Aorta (tissue), 5 donors: ENCODE data around the gene OR6C4. TPM values are rescaled to one million over a fixed set of nuclear protein-coding genes. Genes with fewer than 3 reads are reported as not detected.
"Not testable (repeated sequence)": the region's sequence is repeated elsewhere in the genome, so short reads cannot be mapped to it uniquely, and the experiment has no call there.

Experiments used
- ATAC-seq: fragments of 200-7000 bp; cut with Tn5 transposase; one replicate; pipeline ENCODE4 v1.9.1; 2022; ENCODE audit warnings: moderate library complexity; ENCODE audit not compliant: low FRiP score
- DNase-seq, 2 donors: peaks; one replicate each; pipeline ENCODE4 v3.0.0-alpha.2; 2020
- H3K27ac ChIP-seq, 2 donors: one replicate each; pipeline ENCODE4 v1.5.1; 2013; ENCODE audit warnings: low read length in 2 of 2, mild to moderate bottlenecking in 2 of 2, moderate library complexity in 2 of 2, control low read depth in 1 of 2, inconsistent platforms in 1 of 2, low read depth in 1 of 2
- H3K27me3 ChIP-seq, 2 donors: one replicate each; pipeline ENCODE4 v1.6.1; 2013; ENCODE audit warnings: control low read depth in 1 of 2, low read length in 1 of 2, mild to moderate bottlenecking in 1 of 2, moderate library complexity in 1 of 2; ENCODE audit not compliant: insufficient read depth in 2 of 2, control insufficient read depth in 1 of 2
- H3K36me3 ChIP-seq, 2 donors: one replicate each; pipeline ENCODE4 v1.6.1; 2013; ENCODE audit warnings: control low read depth in 1 of 2, low read length in 1 of 2, mild to moderate bottlenecking in 1 of 2; ENCODE audit not compliant: insufficient read depth in 2 of 2, control insufficient read depth in 1 of 2
- H3K4me1 ChIP-seq, 2 donors: one replicate each; pipeline ENCODE4 v1.6.1; 2013; ENCODE audit warnings: low read length in 2 of 2, control low read depth in 1 of 2, mild to moderate bottlenecking in 1 of 2, moderate library complexity in 1 of 2; ENCODE audit not compliant: insufficient read depth in 2 of 2, control insufficient read depth in 1 of 2
- H3K4me3 ChIP-seq, 2 donors: one replicate each; pipeline ENCODE4 v1.5.1; 2013; ENCODE audit warnings: low read length in 2 of 2, control low read depth in 1 of 2, mild to moderate bottlenecking in 1 of 2
- H3K9me3 ChIP-seq: one replicate; pipeline ENCODE4 v1.6.1; 2013; ENCODE audit warnings: mild to moderate bottlenecking, low read length; ENCODE audit not compliant: control insufficient read depth
- WGBS, 2 donors: extraction: QIAGEN DNeasy Blood & Tissue Kit; methylation state at CpG; one replicate each; pipeline ENCODE4 v1.1.7; 2013; 5-methylcytosine and 5-hydroxymethylcytosine counted together
- intact Hi-C, 2 donors: fragments of 100-400 bp; cut with DNase I; formaldehyde crosslinking; loops; one replicate each; pipeline versions ENCODE4 v1.14.2 to v1.15.0; 2022
- polyA plus RNA-seq, 2 donors: library from polyadenylated mRNA; stranded (reverse); fragments of 200-250 nt; gene quantifications; one replicate each; pipeline ENCODE4 v1.2.3, GENCODE V29; 2013
- total RNA-seq, 2 donors: library from RNA; stranded (reverse); fragmentation: NEBNext Ultra II Directional; extraction: Animal tissue kit (Norgen Biotek cat#: 25700); gene quantifications; one replicate each; pipeline ENCODE4 v1.2.1, GENCODE V29; 2021
- donor health status: healthy with polysubstance abuse.
- donor health status: Bipolar disorder and iron deficiency.
- donor health status: DM: no; HTN: no; CAD: no.
- donor health status: DM: no; HTN: no; CAD: no.
- donor health status: DM: yes; HTN: yes; CAD: no.

OR6C4 gene
- total and polyA plus RNA-seq, 4 donors, result not detected

- H3K27ac ChIP-seq, H3K4me1 ChIP-seq, DNase-seq, H3K4me3 ChIP-seq, ATAC-seq, H3K27me3 ChIP-seq, H3K36me3 ChIP-seq, H3K9me3 ChIP-seq, intact Hi-C loops: not testable (repeated sequence)
- WGBS, 2 donors, result 90 to 93% methylated on average over 1 of the region's 1 CpG
Observed at GRCh38 chr12:55570689-55571088, 21.3 kb downstream of the OR6C4 start.

- DNase-seq (no peak), ATAC-seq (no peak)
- no peak within 1 kb of the TSS for H3K27ac ChIP-seq
- H3K9me3 ChIP-seq, result peaks cover 4% of the 10 kb centered on the region
- no peak within 1 kb of the TSS for H3K4me3 ChIP-seq
- 85 to 87% methylated on average over 1 of the region's 1 CpG for WGBS, 2 donors
- no peaks in the 10 kb centered on the region for H3K4me1 ChIP-seq
- no peaks in the 10 kb centered on the region for H3K27me3 ChIP-seq
- intact Hi-C loops, result no loop called here
- no peaks in the 10 kb centered on the region for H3K36me3 ChIP-seq
Observed at GRCh38 chr12:55572168-55572567, 22.8 kb downstream of the OR6C4 start, which contains the start of gene OR2AP1. OR2AP1 (plus strand) TSS chr12:55572468; CDS start chr12:55574415, 1,947 bp downstream.

DNA sequence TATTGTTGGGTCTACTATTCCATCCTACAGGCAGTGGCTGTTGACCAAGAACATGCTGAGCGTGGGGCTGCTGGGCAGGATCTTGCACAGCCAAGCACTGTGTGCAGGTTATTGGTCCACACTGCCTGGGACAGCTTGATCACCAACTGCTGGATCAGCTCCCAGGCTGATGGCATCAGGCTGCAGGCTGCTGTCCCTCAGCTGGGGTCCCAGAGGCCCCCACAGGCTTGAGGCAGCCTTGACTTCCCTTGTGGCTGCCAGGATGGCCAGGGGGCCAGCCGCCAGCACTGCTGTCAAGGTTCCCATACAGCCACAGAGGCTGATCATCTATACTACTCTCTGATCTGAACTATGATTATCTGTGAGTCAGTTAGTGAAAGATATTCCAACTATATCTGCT lies 32.7 kb downstream of the OR6C4 start:
- WGBS, 2 donors, result 82 to 87% methylated on average over 2 of the region's 2 CpGs
- no peak for ATAC-seq
- no peaks in the 10 kb centered on the region for H3K36me3 ChIP-seq
- no peak overlapping the region for H3K4me3 ChIP-seq
- no peak for DNase-seq
- peaks cover 3% of the 10 kb centered on the region for H3K9me3 ChIP-seq
- H3K27me3 ChIP-seq, result no peaks in the 10 kb centered on the region
- intact Hi-C loops, result no loop called here
- no peaks in the 10 kb centered on the region for H3K4me1 ChIP-seq
- no peak overlapping the region for H3K27ac ChIP-seq

- H3K27me3 ChIP-seq, result no peaks in the 10 kb centered on the region
- H3K9me3 ChIP-seq, result peaks cover 2% of the 10 kb centered on the region
- intact Hi-C loops, result no loop called here
- no peaks in the 10 kb centered on the region for H3K36me3 ChIP-seq
- ATAC-seq (no peak), DNase-seq (no peak)
- H3K27ac ChIP-seq, result no peak overlapping the region
- no peak overlapping the region for H3K4me3 ChIP-seq
- WGBS, 2 donors, result 75 to 76% methylated on average over 2 of the region's 2 CpGs
- H3K4me1 ChIP-seq, result no peaks in the 10 kb centered on the region
Observed at GRCh38 chr12:55585817-55586216, 36.4 kb downstream of the OR6C4 start.

GRCh38 chr12:55590152-55590551 lies 40.8 kb downstream of the OR6C4 start:
- H3K27me3 ChIP-seq, H3K4me1 ChIP-seq, DNase-seq, ATAC-seq, H3K36me3 ChIP-seq, H3K9me3 ChIP-seq, H3K27ac ChIP-seq, intact Hi-C loops, H3K4me3 ChIP-seq: not testable (repeated sequence)
- 56 to 67% methylated on average over 12 of the region's 12 CpGs for WGBS, 2 donors

Other genes starting within 250 kb of the OR6C4 start
- not detected for gene OR6C1, start 235.3 kb upstream of the OR6C4 start, total RNA-seq
- not detected for gene OR6C1, start 235.3 kb upstream of the OR6C4 start, polyA plus RNA-seq
- not detected for gene OR6C3, start 218.9 kb upstream of the OR6C4 start, total RNA-seq
- gene OR6C3, start 218.9 kb upstream of the OR6C4 start, polyA plus RNA-seq, result not detected
- gene OR6C75, start 186.6 kb upstream of the OR6C4 start, total RNA-seq, result not detected
- gene OR6C75, start 186.6 kb upstream of the OR6C4 start, polyA plus RNA-seq, result not detected
- not detected for gene OR6C65, start 149.1 kb upstream of the OR6C4 start, total RNA-seq
- not detected for gene OR6C65, start 149.1 kb upstream of the OR6C4 start, polyA plus RNA-seq
- not detected for gene OR6C76, start 123.3 kb upstream of the OR6C4 start, total RNA-seq
- gene OR6C76, start 123.3 kb upstream of the OR6C4 start, polyA plus RNA-seq, result not detected
- not detected for gene OR6C2, start 105.5 kb upstream of the OR6C4 start, total RNA-seq
- not detected for gene OR6C2, start 105.5 kb upstream of the OR6C4 start, polyA plus RNA-seq
- not detected for gene OR6C70, start 79.5 kb upstream of the OR6C4 start, total RNA-seq
- gene OR6C70, start 79.5 kb upstream of the OR6C4 start, polyA plus RNA-seq, result not detected
- gene OR6C68, start 57.2 kb upstream of the OR6C4 start, total RNA-seq, result not detected
- gene OR6C68, start 57.2 kb upstream of the OR6C4 start, polyA plus RNA-seq, result not detected
- gene OR2AP1, start 22.9 kb downstream of the OR6C4 start, total RNA-seq, result not detected
- gene OR2AP1, start 22.9 kb downstream of the OR6C4 start, polyA plus RNA-seq, result not detected
- gene OR10P1, start 87.3 kb downstream of the OR6C4 start, total RNA-seq, result not detected
- gene OR10P1, start 87.3 kb downstream of the OR6C4 start, polyA plus RNA-seq, result not detected
- 100 to 1,000 TPM; 463 to 747 TPM for gene ITGA7, start 158.3 kb downstream of the OR6C4 start, total RNA-seq
- 100 to 1,000 TPM in 1 of 2 donors, 10 to 100 TPM in 1; 76.1 to 633 TPM for gene ITGA7, start 158.3 kb downstream of the OR6C4 start, polyA plus RNA-seq
- 100 to 1,000 TPM in 1 of 2 donors, 10 to 100 TPM in 1; 87.3 to 115 TPM for gene BLOC1S1, start 166.4 kb downstream of the OR6C4 start, total RNA-seq
- 100 to 1,000 TPM; 248 to 351 TPM for gene BLOC1S1, start 166.4 kb downstream of the OR6C4 start, polyA plus RNA-seq
- gene RDH5, start 170.8 kb downstream of the OR6C4 start, total RNA-seq, result 10 to 100 TPM; 21.9 to 51.1 TPM
- gene RDH5, start 170.8 kb downstream of the OR6C4 start, polyA plus RNA-seq, result 10 to 100 TPM; 16.7 to 49.4 TPM
- 1,000 to 10,000 TPM; 1,107 to 1,135 TPM for gene CD63, start 179.4 kb downstream of the OR6C4 start, total RNA-seq
- gene CD63, start 179.4 kb downstream of the OR6C4 start, polyA plus RNA-seq, result 1,000 to 10,000 TPM; 1,323 to 1,532 TPM
- gene GDF11, start 193.5 kb downstream of the OR6C4 start, total RNA-seq, result 1 to 10 TPM; 6.6 to 9.4 TPM
- 1 to 10 TPM; 3.0 to 4.2 TPM for gene GDF11, start 193.5 kb downstream of the OR6C4 start, polyA plus RNA-seq